ENCODE measurements around the gene ARHGAP20.

The ARHGAP20 gene

DNA sequence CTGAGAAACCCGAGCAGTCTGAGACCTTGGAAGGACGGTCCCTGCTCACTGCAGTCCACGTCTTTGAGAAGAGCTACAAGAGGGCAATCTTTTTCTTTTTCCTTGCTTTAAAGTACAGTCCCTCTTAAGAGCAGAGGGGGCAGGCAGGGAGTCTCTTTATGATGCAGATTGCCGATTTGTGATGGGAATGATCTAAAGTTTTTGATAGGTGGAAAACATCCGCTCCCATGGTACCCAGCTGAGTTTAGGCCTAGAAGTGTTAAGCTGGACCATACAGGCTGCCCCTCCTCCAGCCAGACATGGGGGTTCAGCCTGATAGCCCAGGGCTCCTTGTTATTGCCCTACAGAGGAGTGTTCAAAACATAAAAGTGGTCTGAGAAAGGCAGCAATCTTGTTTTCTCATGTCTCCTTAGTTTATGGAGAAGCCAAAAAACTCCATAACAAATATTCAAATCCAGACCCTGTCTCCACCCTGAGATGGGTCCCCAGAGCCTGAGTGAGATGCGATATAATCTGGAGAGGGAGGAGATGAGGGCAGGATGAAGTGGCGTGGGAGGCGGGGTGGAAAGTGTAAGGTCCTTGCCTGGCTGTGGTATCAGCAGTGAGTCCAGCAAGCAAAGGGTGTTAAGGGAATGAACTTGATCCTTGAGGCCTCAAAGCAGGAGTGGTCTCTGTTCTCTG, 147.4 kb downstream of the ARHGAP20 start:
- H3K4me3 ChIP-seq (ENCODE audit: low read length) = peak overlapping the region; percentile 31; the same call in 1 of the 2 replicates
- H3K36me3 ChIP-seq (ENCODE audit: insufficient read depth, low read depth, low read length) = no peaks in the 10 kb centered on the region
- no peak overlapping the region for H3K27ac ChIP-seq (ENCODE audit: low read length)
- H3K27me3 ChIP-seq (ENCODE audit: insufficient read depth, low read length) = 0 out of 2 replicates have a peak, but pooled peaks cover 7% of the 10 kb centered on the region
- peaks cover 12% of the 10 kb centered on the region; the same call in 1 of the 2 replicates for H3K4me1 ChIP-seq (ENCODE audit: insufficient read depth, low read length)
- H3K9me3 ChIP-seq (ENCODE audit: insufficient read depth, low read depth, low read length) = no peaks in the 10 kb centered on the region
- H3K9ac ChIP-seq (ENCODE audit: low read depth, low read length) = peak overlapping the region; percentile 1; the same call in 1 of the 2 replicates

DNA sequence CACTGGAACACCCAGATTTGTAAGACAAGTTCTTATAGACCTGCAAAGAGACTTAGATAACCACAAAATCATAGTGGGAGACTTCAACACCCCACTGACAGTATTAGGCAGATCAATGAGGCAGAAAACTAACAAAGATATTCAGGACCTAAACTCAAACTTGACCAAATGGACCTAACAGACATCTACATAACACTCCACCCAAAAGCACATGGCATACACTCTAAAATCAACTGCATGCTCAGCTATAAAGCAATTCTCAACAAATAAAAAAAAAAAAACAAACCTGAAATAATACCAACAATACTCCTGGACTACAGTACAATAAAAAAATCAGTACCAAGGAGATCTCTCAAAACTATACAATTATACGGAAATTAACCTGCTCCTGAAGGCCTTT, 167.5 kb downstream of the ARHGAP20 start:
- H3K36me3 ChIP-seq (ENCODE audit: insufficient read depth, low read depth, low read length) = no peaks in the 10 kb centered on the region
- no peaks in the 10 kb centered on the region for H3K9me3 ChIP-seq (ENCODE audit: insufficient read depth, low read depth, low read length)
- H3K4me1 ChIP-seq (ENCODE audit: insufficient read depth, low read length) = no peaks in the 10 kb centered on the region
- no peaks in the 10 kb centered on the region for H3K27me3 ChIP-seq (ENCODE audit: insufficient read depth, low read length)
- no peak overlapping the region for H3K9ac ChIP-seq (ENCODE audit: low read depth, low read length)
- no peak overlapping the region for H3K27ac ChIP-seq (ENCODE audit: low read length)
- H3K4me3 ChIP-seq (ENCODE audit: low read length) = no peak overlapping the region

DNA sequence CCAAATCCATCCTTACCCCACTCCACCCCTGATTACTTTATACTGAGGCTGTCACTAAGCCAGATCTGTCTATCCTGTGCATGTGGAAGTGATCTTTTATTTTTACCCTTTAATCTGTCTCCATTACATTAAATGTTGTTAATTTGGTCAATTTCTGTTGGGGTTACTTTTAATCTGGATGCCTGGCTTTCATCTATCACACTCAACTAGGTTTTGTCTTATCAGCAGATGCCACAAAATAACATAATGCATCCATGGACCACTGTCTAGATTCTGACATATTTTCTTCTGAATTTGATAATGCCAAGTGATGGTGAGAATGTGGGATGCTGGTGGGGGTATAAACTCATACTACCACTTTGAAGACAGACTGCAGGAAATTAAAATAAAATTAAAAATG, 174.1 kb downstream of the ARHGAP20 start:
- no peaks in the 10 kb centered on the region for H3K9me3 ChIP-seq (ENCODE audit: insufficient read depth, low read depth, low read length)
- H3K27me3 ChIP-seq (ENCODE audit: insufficient read depth, low read length) = no peaks in the 10 kb centered on the region

DNA sequence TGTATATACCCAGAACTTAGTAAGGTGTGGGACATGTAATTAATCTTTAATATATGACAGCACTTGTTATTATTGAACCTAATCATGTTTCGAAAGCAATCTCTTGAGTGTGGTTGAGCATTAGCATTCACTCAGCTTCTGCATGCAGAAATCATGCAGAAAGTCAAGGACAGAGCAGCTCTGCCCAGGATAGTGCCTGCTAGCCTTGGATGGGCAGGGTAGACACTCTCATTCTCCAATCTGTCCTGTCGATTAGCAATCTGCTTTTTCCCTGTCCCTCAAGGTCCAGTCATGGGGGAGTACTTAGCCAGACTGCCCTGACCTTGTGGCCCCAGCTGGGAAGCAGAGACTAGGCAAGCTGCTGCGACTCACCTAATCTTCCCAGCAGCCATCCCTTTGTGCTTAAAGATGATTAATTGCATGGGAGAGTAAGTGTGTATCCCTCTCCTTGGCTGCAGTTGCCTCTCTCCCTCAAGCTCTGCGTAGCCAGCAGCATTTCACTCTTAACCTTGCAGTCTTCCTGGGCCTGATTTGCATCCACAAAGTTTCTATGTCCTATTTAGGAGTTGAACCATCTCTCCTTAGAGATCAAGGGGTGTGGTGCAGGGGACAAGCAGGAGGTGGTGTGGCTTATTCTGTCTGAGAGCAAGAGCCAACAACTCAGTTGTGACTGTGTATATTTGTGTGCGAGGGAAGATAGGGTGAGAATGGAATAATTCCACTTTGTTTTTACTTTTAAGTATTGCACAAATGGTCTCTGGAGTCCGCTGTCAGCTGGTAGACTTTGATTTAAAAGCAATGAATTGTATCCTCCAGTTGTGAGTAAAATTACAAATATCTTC, 181.1 kb downstream of the ARHGAP20 start:
- Histone ChIP-seq H3K27me3 (ENCODE audit: insufficient read depth, low read length) (no peaks in the 10 kb centered on the region), H3K4me3 (ENCODE audit: low read length) (no peak overlapping the region)

More for the DNA sequence above, 174.1 kb downstream of the ARHGAP20 start:
- H3K27ac ChIP-seq (ENCODE audit: low read length) = no peak overlapping the region
- H3K9ac ChIP-seq (ENCODE audit: low read depth, low read length) = no peak overlapping the region
- no peaks in the 10 kb centered on the region for H3K36me3 ChIP-seq (ENCODE audit: insufficient read depth, low read depth, low read length)
- no peaks in the 10 kb centered on the region for H3K4me1 ChIP-seq (ENCODE audit: insufficient read depth, low read length)
- no peak overlapping the region for H3K4me3 ChIP-seq (ENCODE audit: low read length)

DNA sequence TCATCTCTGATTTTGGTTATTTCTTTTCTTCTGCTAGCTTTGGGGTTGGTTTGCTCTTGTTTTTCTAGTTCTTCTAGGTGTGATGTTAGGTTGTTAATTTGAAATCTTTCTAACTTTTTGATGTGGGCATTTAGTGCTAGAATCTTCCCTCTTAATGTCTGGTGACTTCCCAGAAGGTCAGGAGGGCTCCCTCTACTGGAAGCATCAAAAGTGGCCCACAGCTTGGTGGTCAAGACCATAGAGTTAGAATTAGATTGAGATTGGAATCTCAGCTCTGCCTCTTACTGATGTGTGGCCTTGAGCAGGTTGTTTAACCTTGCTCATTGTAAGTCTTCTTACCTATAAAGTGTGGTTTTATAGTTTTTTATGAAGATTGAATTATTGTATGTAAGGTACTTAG, 183.2 kb downstream of the ARHGAP20 start:
- H3K27ac ChIP-seq (ENCODE audit: low read length) = no peak overlapping the region
- no peak overlapping the region for H3K4me3 ChIP-seq (ENCODE audit: low read length)
- H3K36me3 ChIP-seq (ENCODE audit: insufficient read depth, low read depth, low read length) = no peaks in the 10 kb centered on the region
- no peak overlapping the region for H3K9ac ChIP-seq (ENCODE audit: low read depth, low read length)
- H3K4me1 ChIP-seq (ENCODE audit: insufficient read depth, low read length) = no peaks in the 10 kb centered on the region
- H3K27me3 ChIP-seq (ENCODE audit: insufficient read depth, low read length) = no peaks in the 10 kb centered on the region
- H3K9me3 ChIP-seq (ENCODE audit: insufficient read depth, low read depth, low read length) = peaks cover 9% of the 10 kb centered on the region; the same call in 1 of the 2 replicates

More for the DNA sequence above, 181.1 kb downstream of the ARHGAP20 start:
- H3K36me3 ChIP-seq (ENCODE audit: insufficient read depth, low read depth, low read length) = no peaks in the 10 kb centered on the region
- H3K9me3 ChIP-seq (ENCODE audit: insufficient read depth, low read depth, low read length) = peaks cover 9% of the 10 kb centered on the region; the same call in 1 of the 2 replicates
- no peaks in the 10 kb centered on the region for H3K4me1 ChIP-seq (ENCODE audit: insufficient read depth, low read length)
- H3K9ac ChIP-seq (ENCODE audit: low read depth, low read length) = no peak overlapping the region
- H3K27ac ChIP-seq (ENCODE audit: low read length) = no peak overlapping the region

DNA sequence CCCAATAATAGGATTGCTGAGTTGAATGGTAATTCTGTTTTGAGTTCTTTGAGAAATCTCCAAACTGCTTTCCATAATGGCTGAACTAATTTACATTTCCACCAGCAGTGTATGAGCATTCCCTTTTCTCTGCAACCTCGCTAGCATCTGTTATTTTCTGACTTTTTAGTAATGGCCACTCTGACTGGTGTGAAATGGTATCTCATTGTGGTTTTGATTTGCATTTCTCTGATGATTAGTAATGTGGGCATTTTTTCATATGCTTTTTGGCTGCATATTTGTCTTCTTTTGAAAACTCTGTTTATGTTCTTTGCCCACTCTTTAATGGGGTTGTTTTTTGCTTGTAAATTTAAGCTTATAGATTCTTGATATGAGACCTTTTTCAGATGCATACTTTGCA, 185.1 kb downstream of the ARHGAP20 start:
- Histone ChIP-seq H3K4me1 (ENCODE audit: insufficient read depth, low read length) (no peaks in the 10 kb centered on the region), H3K4me3 (ENCODE audit: low read length) (no peak overlapping the region), H3K36me3 (ENCODE audit: insufficient read depth, low read depth, low read length) (no peaks in the 10 kb centered on the region), H3K9ac (ENCODE audit: low read depth, low read length) (no peak overlapping the region), H3K9me3 (ENCODE audit: insufficient read depth, low read depth, low read length) (peaks cover 9% of the 10 kb centered on the region; the same call in 1 of the 2 replicates), H3K27ac (ENCODE audit: low read length) (no peak overlapping the region), H3K27me3 (ENCODE audit: insufficient read depth, low read length) (no peaks in the 10 kb centered on the region)
